ENCODE measurements around the gene NUP85.

DNA sequence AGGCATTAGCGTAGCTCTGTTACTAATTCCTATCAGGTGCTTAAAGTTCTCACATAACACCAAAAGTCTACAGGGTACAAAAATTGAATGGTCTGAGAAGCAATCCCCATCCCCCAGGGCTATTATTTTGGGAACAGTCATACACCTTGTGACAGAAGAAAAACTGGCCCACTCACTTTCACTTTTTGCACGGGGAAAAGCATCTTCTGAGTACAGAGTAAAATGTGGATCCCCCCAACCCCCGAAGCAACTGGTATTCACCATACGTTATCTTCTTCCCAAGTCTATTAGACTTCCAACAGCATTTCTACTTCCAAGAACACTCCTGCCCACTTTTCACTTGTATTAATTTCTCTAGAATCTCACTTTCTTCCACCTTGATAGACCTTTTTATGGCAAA lies 44.1 kb downstream of the NUP85 start:
- TF ChIP-seq, protein P1, sequence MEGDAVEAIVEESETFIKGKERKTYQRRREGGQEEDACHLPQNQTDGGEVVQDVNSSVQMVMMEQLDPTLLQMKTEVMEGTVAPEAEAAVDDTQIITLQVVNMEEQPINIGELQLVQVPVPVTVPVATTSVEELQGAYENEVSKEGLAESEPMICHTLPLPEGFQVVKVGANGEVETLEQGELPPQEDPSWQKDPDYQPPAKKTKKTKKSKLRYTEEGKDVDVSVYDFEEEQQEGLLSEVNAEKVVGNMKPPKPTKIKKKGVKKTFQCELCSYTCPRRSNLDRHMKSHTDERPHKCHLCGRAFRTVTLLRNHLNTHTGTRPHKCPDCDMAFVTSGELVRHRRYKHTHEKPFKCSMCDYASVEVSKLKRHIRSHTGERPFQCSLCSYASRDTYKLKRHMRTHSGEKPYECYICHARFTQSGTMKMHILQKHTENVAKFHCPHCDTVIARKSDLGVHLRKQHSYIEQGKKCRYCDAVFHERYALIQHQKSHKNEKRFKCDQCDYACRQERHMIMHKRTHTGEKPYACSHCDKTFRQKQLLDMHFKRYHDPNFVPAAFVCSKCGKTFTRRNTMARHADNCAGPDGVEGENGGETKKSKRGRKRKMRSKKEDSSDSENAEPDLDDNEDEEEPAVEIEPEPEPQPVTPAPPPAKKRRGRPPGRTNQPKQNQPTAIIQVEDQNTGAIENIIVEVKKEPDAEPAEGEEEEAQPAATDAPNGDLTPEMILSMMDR (IDR thresholded peaks at IDR 0.05), result no peak
- no peak for TF ChIP-seq POLR2A (IDR thresholded peaks at IDR 0.05)
